ENCODE results near the gene PTER. TPM values are rescaled to one million over a fixed set of nuclear protein-coding genes. Genes with fewer than 3 reads are reported as not detected.

PTER gene
- total RNA-seq = 10 to 100 TPM in 2 of 4 donors, 1 to 10 TPM in 2; 4.4 to 12.1 (median 9.4) TPM

- peak; percentile 100 for ATAC-seq
- peak within 1 kb of the TSS; percentile 34 to 86 (median 82) for H3K27ac ChIP-seq
- 10% methylated on average over 16 to 38 of the region's 49 CpGs for WGBS, 2 donors (ENCODE audit: low coverage in 1 of 2)
- no peaks in the 10 kb centered on the region for H3K9me3 ChIP-seq
- TF ChIP-seq EP300 (IDR thresholded peaks at IDR 0.05) (no peak), POLR2AphosphoS5 (IDR thresholded peaks at IDR 0.05) (peak; percentile 78), POLR2A (IDR thresholded peaks at IDR 0.05) (peak; percentile 48 to 50), CTCF (IDR thresholded peaks at IDR 0.05) (peak in 1 of 4 experiments; percentile 12)
- H3K4me3 ChIP-seq = peak within 1 kb of the TSS; percentile 68
- peaks cover 0 to 7% of the 10 kb centered on the region in 2 donors for H3K36me3 ChIP-seq
- no peaks in the 10 kb centered on the region for H3K27me3 ChIP-seq
- H3K4me1 ChIP-seq = peaks cover 0 to 43% (median 6%) of the 10 kb centered on the region in 3 donors
Measured at GRCh38 chr10:16436758-16437539, at the start of gene PTER. TSS of gene PTER (plus strand) at chr10:16437010. CDS start at chr10:16484385, 47,375 bp downstream.

GRCh38 chr10:16392531-16393069, 44.2 kb upstream of the PTER start:
- ATAC-seq = no peak
- WGBS, 2 donors (ENCODE audit: low coverage in 1 of 2) = 39 to 46% methylated on average over 3 of the region's 3 CpGs
- Histone ChIP-seq H3K27ac (no peak overlapping the region), H3K27me3 (no peaks in the 10 kb centered on the region), H3K4me1 (no peaks in the 10 kb centered on the region), H3K4me3 (no peak overlapping the region), H3K9me3 (no peaks in the 10 kb centered on the region), H3K36me3 (no peaks in the 10 kb centered on the region)
- TF ChIP-seq CTCF (IDR thresholded peaks at IDR 0.05) = no peak
- TF ChIP-seq EP300 (IDR thresholded peaks at IDR 0.05) = no peak
- TF ChIP-seq POLR2AphosphoS5 (IDR thresholded peaks at IDR 0.05) = no peak
- TF ChIP-seq POLR2A (IDR thresholded peaks at IDR 0.05) = no peak

- Histone ChIP-seq H3K27ac (no peak overlapping the region), H3K4me1 (no peaks in the 10 kb centered on the region), H3K9me3 (no peaks in the 10 kb centered on the region), H3K4me3 (no peak overlapping the region), H3K27me3 (no peaks in the 10 kb centered on the region), H3K36me3 (no peaks in the 10 kb centered on the region)
- ATAC-seq = no peak
- WGBS, 2 donors (ENCODE audit: low coverage in 1 of 2) = 16 to 65% methylated on average over 2 to 3 of the region's 4 CpGs
- TF ChIP-seq POLR2AphosphoS5 (IDR thresholded peaks at IDR 0.05) (no peak), CTCF (IDR thresholded peaks at IDR 0.05) (no peak), POLR2A (IDR thresholded peaks at IDR 0.05) (no peak), EP300 (IDR thresholded peaks at IDR 0.05) (no peak)
Measured at GRCh38 chr10:16393271-16393858, 43.4 kb upstream of the PTER start.

DNA sequence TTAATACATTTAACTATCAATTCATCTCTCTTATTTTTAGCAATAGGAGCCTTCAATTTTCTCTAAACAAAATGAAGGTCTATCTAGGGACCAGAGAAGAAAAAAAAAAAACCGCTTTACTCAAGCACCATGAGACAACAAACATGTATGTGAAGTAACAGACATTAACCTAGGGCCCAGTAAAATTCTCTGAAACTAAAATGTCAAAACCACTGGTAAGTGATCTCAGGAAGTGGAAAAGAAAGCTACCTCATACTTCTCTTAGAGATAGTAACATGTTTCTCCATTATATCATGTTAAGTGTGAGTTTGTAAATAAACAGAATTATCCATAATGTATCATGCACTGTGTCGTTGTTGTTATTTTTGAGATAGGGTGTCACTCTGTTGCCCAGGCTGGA, 35.4 kb upstream of the PTER start:
- Histone ChIP-seq H3K4me1 (no peaks in the 10 kb centered on the region), H3K4me3 (no peak overlapping the region), H3K27ac (no peak overlapping the region), H3K27me3 (peaks cover 10% of the 10 kb centered on the region), H3K9me3 (no peaks in the 10 kb centered on the region), H3K36me3 (no peaks in the 10 kb centered on the region)
- TF ChIP-seq POLR2AphosphoS5 (IDR thresholded peaks at IDR 0.05) (no peak), EP300 (IDR thresholded peaks at IDR 0.05) (no peak), CTCF (IDR thresholded peaks at IDR 0.05) (no peak), POLR2A (IDR thresholded peaks at IDR 0.05) (no peak)
- 62 to 69% methylated on average over 2 of the region's 2 CpGs for WGBS, 2 donors (ENCODE audit: low coverage in 1 of 2)
- no peak for ATAC-seq

All from gastroesophageal sphincter (tissue), 4 donors.